ENCODE results near the gene TUBB1. TPM values are rescaled to one million over a fixed set of nuclear protein-coding genes. Genes with fewer than 3 reads are reported as not detected.

Gene TUBB1
- total and polyA plus RNA-seq, 2 of the 4 experiments (the other 2 are of a cell fraction): not detected

DNA sequence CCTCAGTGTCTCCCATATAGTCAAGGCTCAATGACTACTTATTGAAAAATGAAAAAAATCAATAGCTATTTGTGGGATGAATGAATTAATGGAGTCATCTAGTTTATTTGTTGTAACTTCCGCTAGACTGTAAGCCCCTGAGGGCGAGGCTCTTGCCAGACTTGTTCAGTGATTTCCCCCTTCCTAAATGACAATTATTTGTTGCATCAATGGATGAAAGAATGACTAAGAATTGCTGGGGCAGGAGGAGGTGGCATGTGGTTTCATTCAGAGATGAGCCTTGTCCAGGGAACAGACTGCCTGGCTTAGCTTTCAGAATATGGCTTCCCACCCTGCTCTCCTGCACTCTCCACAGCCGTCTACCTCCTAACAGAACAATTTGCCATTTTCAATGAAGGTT lies 24.5 kb downstream of the TUBB1 start:
- Histone ChIP-seq H3K4ac (ENCODE audit: low read depth, low read length) (no peak overlapping the region), H3K14ac (replicated peaks; ENCODE audit: low read depth, low read length) (no peak overlapping the region), H2AK9ac (replicated peaks; ENCODE audit: low read depth, low read length, poor library complexity) (no peak overlapping the region), H3K23ac (ENCODE audit: low read depth, low read length) (no peak overlapping the region), H3K27ac (ENCODE audit: insufficient read depth, low read length) (no peak overlapping the region), H4K20me1 (ENCODE audit: insufficient read depth, low read length) (0 out of 2 replicates have a peak, but pooled peaks cover 5% of the 10 kb centered on the region), H3K36me3 (ENCODE audit: control insufficient read depth, insufficient read depth, low read length) (no peaks in the 10 kb centered on the region; the same call in 1 of the 2 replicates), H4K8ac (ENCODE audit: low read depth in 2 of 2, low read length in 2 of 2) (peak overlapping the region; percentile 80 to 99; a peak in 2 of 4 replicates), H3K9ac (ENCODE audit: low read depth, low read length) (no peak overlapping the region), H3K9me1 (ENCODE audit: insufficient read depth, low read length) (0 out of 2 replicates have a peak, but pooled peaks cover 11% of the 10 kb centered on the region), H3K18ac (ENCODE audit: low read depth, low read length) (no peak overlapping the region), H2BK15ac (ENCODE audit: low read depth, low read length) (no peak overlapping the region), H3K4me3 (ENCODE audit: insufficient read depth, low read depth, low read length) (no peak overlapping the region), H4K5ac (ENCODE audit: low read depth, low read length) (peak overlapping the region; percentile 32; the same call in 1 of the 2 replicates), H2BK20ac (ENCODE audit: low read depth, low read length) (no peak overlapping the region), H2AFZ (replicated peaks; ENCODE audit: low read length, poor library complexity) (no peak overlapping the region), H3K79me1 (ENCODE audit: low read depth in 1 of 2, low read length in 2 of 2) (peaks cover 18 to 34% of the 10 kb centered on the region in 2 experiments), H3K9me3 (ENCODE audit: control insufficient read depth, insufficient read depth, low read length) (no peaks in the 10 kb centered on the region), H2BK120ac (ENCODE audit: low read depth, low read length) (no peak overlapping the region), H2AK5ac (ENCODE audit: low read depth, low read length) (no peak overlapping the region), H4K91ac (ENCODE audit: insufficient read depth, low read depth, low read length) (no peak overlapping the region), H3K4me1 (ENCODE audit: control insufficient read depth, insufficient read depth, low read length) (peaks cover 8% of the 10 kb centered on the region), H3K4me2 (ENCODE audit: low read depth, low read length) (no peak overlapping the region), H3K27me3 (ENCODE audit: control insufficient read depth, insufficient read depth, low read length) (no peaks in the 10 kb centered on the region), H3K56ac (ENCODE audit: extremely low read depth, insufficient read depth, low read length) (no peak overlapping the region; the same call in 1 of the 2 replicates), H2BK5ac (ENCODE audit: low read depth, low read length, poor library complexity, severe bottlenecking) (no peak overlapping the region)
- WGBS, 2 experiments (ENCODE audit: extremely low coverage in 2 of 2, insufficient read length in 1 of 2): no CpG with 5 or more reads among the region's 3 CpGs
- BruUV-seq (replicated peaks): no TSS peak
- TF ChIP-seq MAFK (IDR thresholded peaks at IDR 0.05; ENCODE audit: low read depth, low read length): no peak
- no peak for TF ChIP-seq RCOR1 (IDR thresholded peaks at IDR 0.05; ENCODE audit: insufficient replicate concordance, low read length)
- TF ChIP-seq RAD21 (IDR thresholded peaks at IDR 0.05; ENCODE audit: low read length): no peak
- no peak for TF ChIP-seq POLR2A (IDR thresholded peaks at IDR 0.05; ENCODE audit: low read depth, low read length)
- TF ChIP-seq BHLHE40 (IDR thresholded peaks at IDR 0.05; ENCODE audit: low read depth, low read length): no peak
- no peak for TF ChIP-seq MXI1 (IDR thresholded peaks at IDR 0.05; ENCODE audit: borderline replicate concordance, low read depth, low read length)
- TF ChIP-seq NFE2L2 (IDR thresholded peaks at IDR 0.05; ENCODE audit: low read depth, low read length): no peak
- TF ChIP-seq, protein P1, sequence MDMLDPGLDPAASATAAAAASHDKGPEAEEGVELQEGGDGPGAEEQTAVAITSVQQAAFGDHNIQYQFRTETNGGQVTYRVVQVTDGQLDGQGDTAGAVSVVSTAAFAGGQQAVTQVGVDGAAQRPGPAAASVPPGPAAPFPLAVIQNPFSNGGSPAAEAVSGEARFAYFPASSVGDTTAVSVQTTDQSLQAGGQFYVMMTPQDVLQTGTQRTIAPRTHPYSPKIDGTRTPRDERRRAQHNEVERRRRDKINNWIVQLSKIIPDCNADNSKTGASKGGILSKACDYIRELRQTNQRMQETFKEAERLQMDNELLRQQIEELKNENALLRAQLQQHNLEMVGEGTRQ (IDR thresholded peaks at IDR 0.05; ENCODE audit: low read depth, low read length): no peak
- TF ChIP-seq, protein P2, sequence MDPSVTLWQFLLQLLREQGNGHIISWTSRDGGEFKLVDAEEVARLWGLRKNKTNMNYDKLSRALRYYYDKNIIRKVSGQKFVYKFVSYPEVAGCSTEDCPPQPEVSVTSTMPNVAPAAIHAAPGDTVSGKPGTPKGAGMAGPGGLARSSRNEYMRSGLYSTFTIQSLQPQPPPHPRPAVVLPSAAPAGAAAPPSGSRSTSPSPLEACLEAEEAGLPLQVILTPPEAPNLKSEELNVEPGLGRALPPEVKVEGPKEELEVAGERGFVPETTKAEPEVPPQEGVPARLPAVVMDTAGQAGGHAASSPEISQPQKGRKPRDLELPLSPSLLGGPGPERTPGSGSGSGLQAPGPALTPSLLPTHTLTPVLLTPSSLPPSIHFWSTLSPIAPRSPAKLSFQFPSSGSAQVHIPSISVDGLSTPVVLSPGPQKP (IDR thresholded peaks at IDR 0.05; ENCODE audit: borderline replicate concordance, low read depth, low read length): no peak
- no peak for TF ChIP-seq CHD1 (IDR thresholded peaks at IDR 0.05; ENCODE audit: low read depth, low read length)
- TF ChIP-seq, protein P3, sequence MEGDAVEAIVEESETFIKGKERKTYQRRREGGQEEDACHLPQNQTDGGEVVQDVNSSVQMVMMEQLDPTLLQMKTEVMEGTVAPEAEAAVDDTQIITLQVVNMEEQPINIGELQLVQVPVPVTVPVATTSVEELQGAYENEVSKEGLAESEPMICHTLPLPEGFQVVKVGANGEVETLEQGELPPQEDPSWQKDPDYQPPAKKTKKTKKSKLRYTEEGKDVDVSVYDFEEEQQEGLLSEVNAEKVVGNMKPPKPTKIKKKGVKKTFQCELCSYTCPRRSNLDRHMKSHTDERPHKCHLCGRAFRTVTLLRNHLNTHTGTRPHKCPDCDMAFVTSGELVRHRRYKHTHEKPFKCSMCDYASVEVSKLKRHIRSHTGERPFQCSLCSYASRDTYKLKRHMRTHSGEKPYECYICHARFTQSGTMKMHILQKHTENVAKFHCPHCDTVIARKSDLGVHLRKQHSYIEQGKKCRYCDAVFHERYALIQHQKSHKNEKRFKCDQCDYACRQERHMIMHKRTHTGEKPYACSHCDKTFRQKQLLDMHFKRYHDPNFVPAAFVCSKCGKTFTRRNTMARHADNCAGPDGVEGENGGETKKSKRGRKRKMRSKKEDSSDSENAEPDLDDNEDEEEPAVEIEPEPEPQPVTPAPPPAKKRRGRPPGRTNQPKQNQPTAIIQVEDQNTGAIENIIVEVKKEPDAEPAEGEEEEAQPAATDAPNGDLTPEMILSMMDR (conservative IDR thresholded peaks at IDR 0.05; ENCODE audit: low read depth, low read length): no peak
- in situ Hi-C loops (cut with MboI; ENCODE audit: low sequenced_read_pairs) (loop anchor here (25.0 kb wide), 3 partner anchors 806 to 1656 kb away; partner anchors contain the start of genes ANKRD60 and RBM38), dilution Hi-C loops (cut with HindIII; ENCODE audit: low sequenced_read_pairs, unreplicated experiment) (no loop called here), intact Hi-C loops (cut with micrococcal nuclease) (loop anchor here (10.0 kb wide), 1 partner anchor 809 kb away; no protein-coding TSS in a partner anchor)
- no peak for DNase-seq
- POLR2A ChIA-PET (ENCODE audit: unreplicated experiment): no interaction called here
- CTCF ChIA-PET: interaction anchor here (0.7 to 1.7 kb wide), 2 partner anchors 12 to 215 kb away, joined by 3 to 5 read pairs; partner anchors contain the start of gene ATP5F1E
- no peak for ATAC-seq (ENCODE audit: low read depth)

All from IMR-90 (cell line).